ENCODE measurements around the gene PACRG.

GRCh38 chr6:163014736-163015135 lies 287.0 kb downstream of the PACRG start:
- TF ChIP-seq CEBPB (IDR thresholded peaks at IDR 0.05; ENCODE audit: borderline replicate concordance in 1 of 2, low read depth in 2 of 2, low read length in 2 of 2), result no peak
- TF ChIP-seq, protein P1, sequence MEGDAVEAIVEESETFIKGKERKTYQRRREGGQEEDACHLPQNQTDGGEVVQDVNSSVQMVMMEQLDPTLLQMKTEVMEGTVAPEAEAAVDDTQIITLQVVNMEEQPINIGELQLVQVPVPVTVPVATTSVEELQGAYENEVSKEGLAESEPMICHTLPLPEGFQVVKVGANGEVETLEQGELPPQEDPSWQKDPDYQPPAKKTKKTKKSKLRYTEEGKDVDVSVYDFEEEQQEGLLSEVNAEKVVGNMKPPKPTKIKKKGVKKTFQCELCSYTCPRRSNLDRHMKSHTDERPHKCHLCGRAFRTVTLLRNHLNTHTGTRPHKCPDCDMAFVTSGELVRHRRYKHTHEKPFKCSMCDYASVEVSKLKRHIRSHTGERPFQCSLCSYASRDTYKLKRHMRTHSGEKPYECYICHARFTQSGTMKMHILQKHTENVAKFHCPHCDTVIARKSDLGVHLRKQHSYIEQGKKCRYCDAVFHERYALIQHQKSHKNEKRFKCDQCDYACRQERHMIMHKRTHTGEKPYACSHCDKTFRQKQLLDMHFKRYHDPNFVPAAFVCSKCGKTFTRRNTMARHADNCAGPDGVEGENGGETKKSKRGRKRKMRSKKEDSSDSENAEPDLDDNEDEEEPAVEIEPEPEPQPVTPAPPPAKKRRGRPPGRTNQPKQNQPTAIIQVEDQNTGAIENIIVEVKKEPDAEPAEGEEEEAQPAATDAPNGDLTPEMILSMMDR (IDR thresholded peaks at IDR 0.05 in 2 of 3, conservative IDR thresholded peaks at IDR 0.05 in 1 of 3; ENCODE audit: control insufficient read depth in 2 of 3, extremely low read depth in 1 of 3, insufficient read depth in 1 of 3, low read depth in 3 of 3, low read length in 3 of 3), result no peak
- no peak for TF ChIP-seq YY1 (IDR thresholded peaks at IDR 0.05; ENCODE audit: low read depth, low read length)
- no peak for TF ChIP-seq SUZ12 (IDR thresholded peaks at IDR 0.05; ENCODE audit: unreplicated experiment)
- no peak for TF ChIP-seq SRF (IDR thresholded peaks at IDR 0.05; ENCODE audit: low read depth in 2 of 2, low read length in 2 of 2)
- TF ChIP-seq NFYB (IDR thresholded peaks at IDR 0.05; ENCODE audit: insufficient read depth, low read depth, low read length), result no peak
- no peak for TF ChIP-seq RCOR1 (conservative IDR thresholded peaks at IDR 0.05; ENCODE audit: low read depth, low read length)
- TF ChIP-seq EZH2 (IDR thresholded peaks at IDR 0.05; ENCODE audit: borderline replicate concordance, control insufficient read depth, low read depth, low read length), result no peak
- no peak for TF ChIP-seq POLR2A (IDR thresholded peaks at IDR 0.05; ENCODE audit: low read depth, low read length)
- TF ChIP-seq SUPT20H (IDR thresholded peaks at IDR 0.05; ENCODE audit: borderline replicate concordance, control insufficient read depth, low read depth, low read length), result no peak
- TF ChIP-seq CREB1 (IDR thresholded peaks at IDR 0.05; ENCODE audit: low read depth), result no peak
- no peak for TF ChIP-seq TAF1 (IDR thresholded peaks at IDR 0.05; ENCODE audit: borderline replicate concordance, low read depth, low read length)
- TF ChIP-seq EED (IDR thresholded peaks at IDR 0.05; ENCODE audit: low read depth), result no peak
- TF ChIP-seq MAX (IDR thresholded peaks at IDR 0.05; ENCODE audit: low read depth, low read length), result no peak
